HEK293 (cell line): ENCODE measurements around the gene P2RX7.

Source experiments
- CTCF ChIA-PET: fragments of 350-600 bp; formaldehyde crosslinking; extraction: SDS; loops from one replicate; lab custom pipeline; 2021; ENCODE audit warnings: antibody characterized with exemption; lab: Yijun Ruan, JAX
- POLR2A ChIA-PET: fragments of 300-600 bp; formaldehyde crosslinking; extraction: SDS; loops from one replicate; lab custom pipeline; 2020; ENCODE audit warnings: antibody characterized with exemption, inconsistent platforms; lab: Yijun Ruan, JAX
- H3K27ac ChIP-seq: fragments of 200-500 bp; sonication (Bioruptor generic); 2 replicates; pipeline ENCODE4 v1.5.1; 2014; ENCODE audit warnings: low read depth, low read length, control low read depth, inconsistent platforms; ENCODE audit errors: extremely low read depth
- H3K36me3 ChIP-seq, 2 experiments: fragments of 200-500 bp in 1 of 2; sonication (Bioruptor generic) in 1 of 2; 1 replicate in 1 of 2; 2 replicates in 1 of 2; pipeline ENCODE4 v1.5.1; 2014 to 2017; ENCODE audit warnings: inconsistent platforms in 2 of 2, low read length in 2 of 2; ENCODE audit not compliant: control insufficient read depth in 2 of 2, insufficient read depth in 1 of 2
- H3K4me1 ChIP-seq: fragments of 200-500 bp; sonication (Bioruptor generic); 2 replicates; pipeline ENCODE4 v1.5.1; 2014; ENCODE audit warnings: mild to moderate bottlenecking, low read length, inconsistent platforms; ENCODE audit not compliant: control insufficient read depth, insufficient read depth
- H3K4me3 ChIP-seq: 2 replicates; pipeline ENCODE4 v1.5.1; 2011; ENCODE audit warnings: low read depth, mild to moderate bottlenecking, control low read depth, low read length, moderate library complexity
- H3K9me3 ChIP-seq: fragments of 200-500 bp; sonication (Bioruptor generic); 2 replicates; pipeline ENCODE4 v1.5.1; 2014; ENCODE audit warnings: low read depth, low read length, inconsistent platforms; ENCODE audit not compliant: control insufficient read depth, insufficient read depth
- IKZF3 ChIP-seq: fragments of 450-650 bp; IDR thresholded peaks from 2 replicates; pipeline ENCODE4 v1.5.0; 2018; ENCODE audit warnings: missing biosample characterization, mild to moderate bottlenecking, missing genetic modification characterization, moderate library complexity
- SCRT1 ChIP-seq: fragments of 450-650 bp; formaldehyde crosslinking; IDR thresholded peaks from 2 replicates; pipeline ENCODE4 v1.5.1; 2016; ENCODE audit warnings: missing biosample characterization, missing genetic modification characterization, borderline replicate concordance
- SCRT2 ChIP-seq: fragments of 450-650 bp; formaldehyde crosslinking; IDR thresholded peaks from 2 replicates; pipeline ENCODE4 v1.5.1; 2016; ENCODE audit warnings: missing biosample characterization, missing genetic modification characterization
- SP3 ChIP-seq: fragments of 450-650 bp; formaldehyde crosslinking; IDR thresholded peaks from 2 replicates; pipeline ENCODE4 v1.5.1; 2016; ENCODE audit warnings: missing biosample characterization, missing genetic modification characterization
- ZFHX2 ChIP-seq: fragments of 450-650 bp; formaldehyde crosslinking; conservative IDR thresholded peaks from 2 replicates; pipeline ENCODE4 v1.5.1; 2016; ENCODE audit warnings: missing biosample characterization, missing genetic modification characterization
- ZIC2 ChIP-seq: fragments of 450-650 bp; formaldehyde crosslinking; IDR thresholded peaks from 2 replicates; pipeline ENCODE4 v1.5.1; 2016; ENCODE audit warnings: missing biosample characterization, missing genetic modification characterization
- ZNF133 ChIP-seq: fragments of 450-650 bp; formaldehyde crosslinking; IDR thresholded peaks from 2 replicates; pipeline ENCODE4 v1.5.1; 2016; ENCODE audit warnings: missing biosample characterization, missing genetic modification characterization
- ZNF174 ChIP-seq: fragments of 450-650 bp; formaldehyde crosslinking; IDR thresholded peaks from 2 replicates; pipeline ENCODE4 v1.5.0; 2017; ENCODE audit warnings: missing biosample characterization, mild to moderate bottlenecking, missing genetic modification characterization
- ZNF184 ChIP-seq: fragments of 450-650 bp; IDR thresholded peaks from 2 replicates; pipeline ENCODE4 v1.5.1; 2018; ENCODE audit warnings: missing biosample characterization, mild to moderate bottlenecking, missing genetic modification characterization
- ZNF335 ChIP-seq: fragments of 450-650 bp; formaldehyde crosslinking; conservative IDR thresholded peaks from 2 replicates; pipeline ENCODE4 v1.5.1; 2016; ENCODE audit warnings: missing biosample characterization, missing genetic modification characterization
- ZNF394 ChIP-seq: fragments of 450-650 bp; formaldehyde crosslinking; IDR thresholded peaks from 2 replicates; pipeline ENCODE4 v1.5.1; 2016; ENCODE audit warnings: missing biosample characterization, missing genetic modification characterization, mild to moderate bottlenecking, moderate library complexity, borderline replicate concordance
- ZNF549 ChIP-seq: fragments of 450-650 bp; IDR thresholded peaks from 2 replicates; pipeline ENCODE4 v1.5.1; 2018; ENCODE audit warnings: missing biosample characterization, missing genetic modification characterization, mild to moderate bottlenecking, inconsistent platforms, moderate library complexity
- ZNF600 ChIP-seq: fragments of 450-650 bp; formaldehyde crosslinking; IDR thresholded peaks from 2 replicates; pipeline ENCODE4 v1.5.1; 2016; ENCODE audit warnings: missing biosample characterization, missing genetic modification characterization
- ZNF677 ChIP-seq: fragments of 450-650 bp; IDR thresholded peaks from 2 replicates; pipeline ENCODE4 v1.5.0; 2018; ENCODE audit warnings: missing biosample characterization, mild to moderate bottlenecking, missing genetic modification characterization, moderate library complexity
- ZNF701 ChIP-seq: fragments of 450-650 bp; formaldehyde crosslinking; IDR thresholded peaks from 2 replicates; pipeline ENCODE4 v1.5.1; 2016; ENCODE audit warnings: missing biosample characterization, missing genetic modification characterization
- ZNF76 ChIP-seq: fragments of 450-650 bp; formaldehyde crosslinking; IDR thresholded peaks from 2 replicates; pipeline ENCODE4; 2016; ENCODE audit warnings: low read depth, missing biosample characterization, missing genetic modification characterization, borderline replicate concordance
- TF ChIP-seq, protein P1 (sequence below): fragments of 450-650 bp; formaldehyde crosslinking; IDR thresholded peaks from 2 replicates; pipeline ENCODE4 v1.5.1; 2016; ENCODE audit warnings: missing biosample characterization, missing genetic modification characterization
- TF ChIP-seq, protein P2 (sequence below): fragments of 450-650 bp; formaldehyde crosslinking; conservative IDR thresholded peaks from 2 replicates; pipeline ENCODE4 v1.5.1; 2016; ENCODE audit warnings: low read depth, missing biosample characterization, missing genetic modification characterization
- TF ChIP-seq, protein P3 (sequence below): sonication (generic); formaldehyde crosslinking; IDR thresholded peaks from 2 replicates; pipeline ENCODE4 v1.8.1; 2022; ENCODE audit warnings: mild to moderate bottlenecking, moderate library complexity, missing genetic modification reagents

The P2RX7 gene

DNA sequence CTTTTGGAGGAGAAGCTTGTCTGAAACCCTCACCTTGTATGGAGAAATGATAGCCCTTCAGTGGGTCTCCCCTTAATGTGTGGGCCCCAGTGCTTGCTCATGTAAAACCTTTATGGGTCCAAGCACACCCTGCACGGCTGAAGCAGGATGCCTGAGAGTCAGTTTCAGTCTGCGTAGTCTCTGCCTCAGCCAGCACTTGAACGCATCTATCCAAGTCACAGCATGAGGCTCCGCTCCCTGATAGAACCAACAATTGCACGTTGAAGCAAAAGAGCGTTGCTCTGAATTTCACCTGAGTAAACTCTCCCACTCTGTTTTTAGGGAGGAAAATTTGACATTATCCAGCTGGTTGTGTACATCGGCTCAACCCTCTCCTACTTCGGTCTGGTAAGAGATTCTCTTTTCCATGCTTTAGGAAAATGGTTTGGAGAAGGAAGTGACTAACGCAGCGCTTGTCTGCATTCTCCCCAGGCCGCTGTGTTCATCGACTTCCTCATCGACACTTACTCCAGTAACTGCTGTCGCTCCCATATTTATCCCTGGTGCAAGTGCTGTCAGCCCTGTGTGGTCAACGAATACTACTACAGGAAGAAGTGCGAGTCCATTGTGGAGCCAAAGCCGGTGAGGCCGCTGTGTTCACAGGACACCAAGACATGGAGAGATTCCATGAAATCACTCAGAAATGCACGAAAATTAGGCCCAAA lies 44.3 kb downstream of the P2RX7 start:
- no peaks in the 10 kb centered on the region for H3K9me3 ChIP-seq
- TF ChIP-seq, protein P1, sequence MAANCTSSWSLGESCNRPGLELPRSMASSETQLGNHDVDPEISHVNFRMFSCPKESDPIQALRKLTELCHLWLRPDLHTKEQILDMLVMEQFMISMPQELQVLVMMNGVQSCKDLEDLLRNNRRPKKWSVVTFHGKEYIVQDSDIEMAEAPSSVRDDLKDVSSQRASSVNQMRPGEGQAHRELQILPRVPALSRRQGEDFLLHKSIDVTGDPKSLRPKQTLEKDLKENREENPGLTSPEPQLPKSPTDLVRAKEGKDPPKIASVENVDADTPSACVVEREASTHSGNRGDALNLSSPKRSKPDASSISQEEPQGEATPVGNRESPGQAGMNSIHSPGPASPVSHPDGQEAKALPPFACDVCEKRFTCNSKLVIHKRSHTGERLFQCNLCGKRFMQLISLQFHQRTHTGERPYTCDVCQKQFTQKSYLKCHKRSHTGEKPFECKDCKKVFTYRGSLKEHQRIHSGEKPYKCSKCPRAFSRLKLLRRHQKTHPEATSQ (tag by site-specific recombination), result no peak
- no peak for TF ChIP-seq ZNF133 (tag by site-specific recombination)
- TF ChIP-seq ZNF174 (tag by site-specific recombination), result no peak
- TF ChIP-seq IKZF3, result no peak
- TF ChIP-seq SP3 (tag by site-specific recombination), result no peak
- TF ChIP-seq, protein P2, sequence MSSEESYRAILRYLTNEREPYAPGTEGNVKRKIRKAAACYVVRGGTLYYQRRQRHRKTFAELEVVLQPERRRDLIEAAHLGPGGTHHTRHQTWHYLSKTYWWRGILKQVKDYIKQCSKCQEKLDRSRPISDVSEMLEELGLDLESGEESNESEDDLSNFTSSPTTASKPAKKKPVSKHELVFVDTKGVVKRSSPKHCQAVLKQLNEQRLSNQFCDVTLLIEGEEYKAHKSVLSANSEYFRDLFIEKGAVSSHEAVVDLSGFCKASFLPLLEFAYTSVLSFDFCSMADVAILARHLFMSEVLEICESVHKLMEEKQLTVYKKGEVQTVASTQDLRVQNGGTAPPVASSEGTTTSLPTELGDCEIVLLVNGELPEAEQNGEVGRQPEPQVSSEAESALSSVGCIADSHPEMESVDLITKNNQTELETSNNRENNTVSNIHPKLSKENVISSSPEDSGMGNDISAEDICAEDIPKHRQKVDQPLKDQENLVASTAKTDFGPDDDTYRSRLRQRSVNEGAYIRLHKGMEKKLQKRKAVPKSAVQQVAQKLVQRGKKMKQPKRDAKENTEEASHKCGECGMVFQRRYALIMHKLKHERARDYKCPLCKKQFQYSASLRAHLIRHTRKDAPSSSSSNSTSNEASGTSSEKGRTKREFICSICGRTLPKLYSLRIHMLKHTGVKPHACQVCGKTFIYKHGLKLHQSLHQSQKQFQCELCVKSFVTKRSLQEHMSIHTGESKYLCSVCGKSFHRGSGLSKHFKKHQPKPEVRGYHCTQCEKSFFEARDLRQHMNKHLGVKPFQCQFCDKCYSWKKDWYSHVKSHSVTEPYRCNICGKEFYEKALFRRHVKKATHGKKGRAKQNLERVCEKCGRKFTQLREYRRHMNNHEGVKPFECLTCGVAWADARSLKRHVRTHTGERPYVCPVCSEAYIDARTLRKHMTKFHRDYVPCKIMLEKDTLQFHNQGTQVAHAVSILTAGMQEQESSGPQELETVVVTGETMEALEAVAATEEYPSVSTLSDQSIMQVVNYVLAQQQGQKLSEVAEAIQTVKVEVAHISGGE (tag by site-specific recombination), result no peak
- no peak for TF ChIP-seq ZIC2 (tag by site-specific recombination)
- ChIA-PET POLR2A (no interaction called here), CTCF (interaction anchor here (0.7 kb wide), 1 partner anchor 492 kb away, joined by 3 read pairs; no protein-coding TSS in a partner anchor)
- no peaks in the 10 kb centered on the region for H3K4me1 ChIP-seq
- no peaks in the 10 kb centered on the region for H3K36me3 ChIP-seq
- H3K4me3 ChIP-seq, result no peak overlapping the region
- H3K27ac ChIP-seq, result no peak overlapping the region

DNA sequence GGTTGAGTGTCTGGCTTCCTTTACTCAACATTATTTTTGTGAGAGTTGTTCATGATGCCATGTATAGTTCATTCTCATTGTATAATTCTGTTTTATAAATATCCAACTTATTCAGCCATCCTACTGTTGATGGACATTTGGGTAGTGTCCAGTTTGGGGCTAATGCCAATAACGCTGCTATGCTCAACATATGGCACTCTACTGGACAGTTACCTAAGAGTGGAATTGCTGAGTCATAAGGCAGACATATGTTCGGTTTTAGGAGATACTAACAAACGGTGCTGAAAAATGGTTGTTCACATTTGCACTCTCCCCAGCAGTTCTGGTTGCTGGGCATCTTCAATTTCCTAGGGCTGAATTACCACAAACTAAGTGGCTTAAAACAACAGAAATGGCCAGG lies 48.5 kb downstream of the P2RX7 start:
- no peak overlapping the region for H3K27ac ChIP-seq
- POLR2A ChIA-PET, result no interaction called here
- no peak for TF ChIP-seq ZNF76
- TF ChIP-seq, all 188 proteins: peak for 0
- H3K4me3 ChIP-seq, result no peak overlapping the region
- no peaks in the 10 kb centered on the region for H3K9me3 ChIP-seq
- H3K36me3 ChIP-seq, result no peaks in the 10 kb centered on the region
- CTCF ChIA-PET, result no interaction called here
- no peaks in the 10 kb centered on the region for H3K4me1 ChIP-seq

DNA sequence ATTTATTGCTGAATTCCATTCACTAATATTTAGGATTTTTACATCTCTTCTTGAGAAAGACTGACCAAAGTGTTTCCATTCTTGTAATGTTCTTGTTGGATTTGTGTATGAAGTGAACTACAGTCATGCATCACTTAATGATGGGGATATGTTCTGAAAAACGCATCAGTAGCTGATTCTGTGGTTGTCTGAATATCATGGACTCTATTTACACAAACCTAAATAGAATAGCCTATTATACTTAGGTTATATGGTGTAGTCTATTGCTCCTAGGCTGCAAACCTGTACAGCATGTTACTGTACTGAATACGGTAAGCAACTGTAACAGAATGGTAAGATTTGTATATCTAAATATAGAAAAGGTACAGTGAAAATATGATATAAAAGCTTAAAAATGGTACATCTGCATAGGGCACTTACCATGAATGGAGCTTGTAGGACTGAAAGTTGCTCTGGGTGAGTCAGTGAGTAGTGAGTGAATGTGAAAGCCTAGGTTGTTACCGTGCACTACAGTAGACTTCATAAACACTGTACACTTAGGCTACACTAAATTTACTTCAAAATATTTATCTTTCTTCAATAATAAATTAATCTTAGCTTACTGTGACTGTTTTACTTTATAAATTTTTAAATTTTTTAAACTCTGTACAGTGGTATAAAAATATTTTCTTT lies 49.7 kb downstream of the P2RX7 start:
- CTCF ChIA-PET, result interaction anchor here (0.6 kb wide), 1 partner anchor 480 kb away, joined by 4 read pairs; no protein-coding TSS in a partner anchor

DNA sequence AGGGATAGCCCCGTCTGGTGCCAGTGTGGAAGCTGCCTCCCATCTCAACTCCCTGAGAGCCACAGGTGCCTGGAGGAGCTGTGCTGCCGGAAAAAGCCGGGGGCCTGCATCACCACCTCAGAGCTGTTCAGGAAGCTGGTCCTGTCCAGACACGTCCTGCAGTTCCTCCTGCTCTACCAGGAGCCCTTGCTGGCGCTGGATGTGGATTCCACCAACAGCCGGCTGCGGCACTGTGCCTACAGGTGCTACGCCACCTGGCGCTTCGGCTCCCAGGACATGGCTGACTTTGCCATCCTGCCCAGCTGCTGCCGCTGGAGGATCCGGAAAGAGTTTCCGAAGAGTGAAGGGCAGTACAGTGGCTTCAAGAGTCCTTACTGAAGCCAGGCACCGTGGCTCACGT lies 51.7 kb downstream of the P2RX7 start:
- TF ChIP-seq ZNF549 (tag by site-specific recombination) (no peak), ZNF600 (tag by site-specific recombination) (0 out of 2 replicates have a peak, but pooled peaks have one; percentile 14), ZNF701 (tag by site-specific recombination) (no peak), ZNF394 (tag by site-specific recombination) (0 out of 2 replicates have a peak, but pooled peaks have one; percentile 27), SCRT1 (tag by site-specific recombination) (peak; percentile 99), ZFHX2 (tag by site-specific recombination) (no peak), ZNF184 (no peak), ZNF677 (tag by site-specific recombination) (no peak), SCRT2 (peak; percentile 94)
- TF ChIP-seq, protein P3, sequence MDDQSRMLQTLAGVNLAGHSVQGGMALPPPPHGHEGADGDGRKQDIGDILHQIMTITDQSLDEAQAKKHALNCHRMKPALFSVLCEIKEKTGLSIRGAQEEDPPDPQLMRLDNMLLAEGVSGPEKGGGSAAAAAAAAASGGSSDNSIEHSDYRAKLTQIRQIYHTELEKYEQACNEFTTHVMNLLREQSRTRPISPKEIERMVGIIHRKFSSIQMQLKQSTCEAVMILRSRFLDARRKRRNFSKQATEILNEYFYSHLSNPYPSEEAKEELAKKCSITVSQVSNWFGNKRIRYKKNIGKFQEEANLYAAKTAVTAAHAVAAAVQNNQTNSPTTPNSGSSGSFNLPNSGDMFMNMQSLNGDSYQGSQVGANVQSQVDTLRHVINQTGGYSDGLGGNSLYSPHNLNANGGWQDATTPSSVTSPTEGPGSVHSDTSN (CRISPR knock-in tag), result no peak
- POLR2A ChIA-PET, result no interaction called here

More for the DNA sequence above, 49.7 kb downstream of the P2RX7 start:
- POLR2A ChIA-PET, result no interaction called here
- TF ChIP-seq ZNF335 (no peak), ZNF133 (tag by site-specific recombination) (0 out of 2 replicates have a peak, but pooled peaks have one; percentile 9)
- TF ChIP-seq, all 188 proteins: peak for 1
- no peaks in the 10 kb centered on the region for H3K36me3 ChIP-seq
- no peaks in the 10 kb centered on the region for H3K4me1 ChIP-seq
- H3K4me3 ChIP-seq, result no peak overlapping the region
- H3K27ac ChIP-seq, result no peak overlapping the region
- no peaks in the 10 kb centered on the region for H3K9me3 ChIP-seq

More for the DNA sequence above, 51.7 kb downstream of the P2RX7 start:
- Histone ChIP-seq H3K4me3 (no peak overlapping the region), H3K9me3 (no peaks in the 10 kb centered on the region), H3K36me3 (no peaks in the 10 kb centered on the region), H3K27ac (no peak overlapping the region), H3K4me1 (no peaks in the 10 kb centered on the region)
- CTCF ChIA-PET, result no interaction called here
